HepG2 (cell line): Measurements from ENCODE around the gene TAS1R1. TPM values are rescaled to one million over a fixed set of nuclear protein-coding genes. Genes with fewer than 3 reads are reported as not detected.

Experiments used
- ATM ChIP-seq: fragments of 450-650 bp; IDR thresholded peaks from 2 replicates; pipeline ENCODE4 v1.7.1; 2017; ENCODE audit warnings: mild to moderate bottlenecking, borderline replicate concordance
- CHCHD3 ChIP-seq: sonication (generic); formaldehyde crosslinking; IDR thresholded peaks from 2 replicates; pipeline ENCODE4 v1.8.0; 2022; ENCODE audit warnings: mild to moderate bottlenecking, missing genetic modification reagents, moderate library complexity
- CSRNP1 ChIP-seq: sonication (generic); formaldehyde crosslinking; IDR thresholded peaks from 2 replicates; pipeline ENCODE4 v1.8.1; 2023; ENCODE audit warnings: mild to moderate bottlenecking, missing genetic modification reagents
- DBP ChIP-seq: sonication (generic); formaldehyde crosslinking; IDR thresholded peaks from 2 replicates; pipeline ENCODE4 v1.4.0; 2020; ENCODE audit warnings: missing genetic modification reagents; ENCODE audit errors: not compliant biosample characterization
- DMAP1 ChIP-seq: IDR thresholded peaks from 2 replicates; pipeline ENCODE4 v1.6.1; 2016
- HDAC2 ChIP-seq: sonication (generic); formaldehyde crosslinking; IDR thresholded peaks from 2 replicates; pipeline ENCODE4 v1.4.0; 2020; ENCODE audit warnings: missing genetic modification reagents
- HES4 ChIP-seq: sonication (generic); formaldehyde crosslinking; IDR thresholded peaks from 2 replicates; pipeline ENCODE4 v1.9.0; 2021; ENCODE audit warnings: mild to moderate bottlenecking, missing genetic modification reagents, borderline replicate concordance
- HHEX ChIP-seq: IDR thresholded peaks from 2 replicates; pipeline ENCODE4 v1.6.1; 2016; ENCODE audit warnings: control low read depth
- HIVEP1 ChIP-seq: sonication (generic); formaldehyde crosslinking; IDR thresholded peaks from 2 replicates; pipeline ENCODE4 v1.4.0; 2020; ENCODE audit warnings: mild to moderate bottlenecking, missing genetic modification reagents
- HNRNPK ChIP-seq: fragments of 200-400 bp; formaldehyde crosslinking; IDR thresholded peaks from 2 replicates; pipeline ENCODE4 v1.6.1; 2018; ENCODE audit warnings: low read length, low read depth, moderate library complexity, mild to moderate bottlenecking; ENCODE audit not compliant: poor library complexity, severe bottlenecking
- ISX ChIP-seq: sonication (generic); formaldehyde crosslinking; conservative IDR thresholded peaks from 2 replicates; pipeline ENCODE4 v1.5.0; 2020; ENCODE audit warnings: missing genetic modification reagents
- KAT8 ChIP-seq: IDR thresholded peaks from 2 replicates; pipeline ENCODE4 v1.6.1; 2016; ENCODE audit warnings: missing genetic modification reagents, missing compliant biosample characterization
- LCORL ChIP-seq, 2 experiments: fragments of 450-650 bp in 1 of 2; sonication (generic) in 1 of 2; formaldehyde crosslinking in 1 of 2; IDR thresholded peaks; 2 replicates each; pipeline versions ENCODE4 v1.5.0 to v1.6.1; 2017 to 2020; ENCODE audit warnings: antibody characterized with exemption in 1 of 2, missing genetic modification reagents in 1 of 2
- NRL ChIP-seq: sonication (generic); formaldehyde crosslinking; IDR thresholded peaks from 2 replicates; pipeline ENCODE4 v1.5.0; 2020; ENCODE audit warnings: missing genetic modification reagents, mild to moderate bottlenecking, moderate library complexity, borderline replicate concordance
- PAX8 ChIP-seq: sonication (generic); formaldehyde crosslinking; IDR thresholded peaks from 2 replicates; pipeline ENCODE4 v1.8.0; 2022; ENCODE audit warnings: mild to moderate bottlenecking, missing genetic modification reagents, borderline replicate concordance
- POLR2A ChIP-seq, 2 experiments: IDR thresholded peaks; 2 replicates each; pipeline ENCODE4 v1.6.1; 2011; ENCODE audit warnings: low read depth in 2 of 2, low read length in 2 of 2, mild to moderate bottlenecking in 1 of 2, moderate library complexity in 1 of 2; ENCODE audit not compliant: insufficient read depth in 1 of 2
- PPARG ChIP-seq: conservative IDR thresholded peaks from 2 replicates; pipeline ENCODE4 v1.6.1; 2016; ENCODE audit warnings: missing biosample characterization, missing genetic modification reagents
- SRY ChIP-seq: sonication (generic); formaldehyde crosslinking; IDR thresholded peaks from 2 replicates; pipeline ENCODE4 v1.8.0; 2022; ENCODE audit warnings: mild to moderate bottlenecking, missing genetic modification reagents
- THAP11 ChIP-seq: IDR thresholded peaks from 2 replicates; pipeline ENCODE4 v1.6.1; 2016; ENCODE audit warnings: missing biosample characterization, missing genetic modification reagents
- XRCC5 ChIP-seq: fragments of 200-400 bp; formaldehyde crosslinking; optimal IDR thresholded peaks from 2 replicates; pipeline ENCODE3; 2017; ENCODE audit warnings: mild to moderate bottlenecking, low read length
- YY1 ChIP-seq: IDR thresholded peaks from 2 replicates; pipeline ENCODE4 v1.6.1; 2011; ENCODE audit warnings: low read length, low read depth, moderate library complexity, mild to moderate bottlenecking; ENCODE audit not compliant: insufficient read depth, insufficient replicate concordance
- ZNF20 ChIP-seq: sonication (generic); formaldehyde crosslinking; IDR thresholded peaks from 2 replicates; pipeline ENCODE4 v1.4.0; 2020; ENCODE audit warnings: mild to moderate bottlenecking, moderate library complexity, missing genetic modification reagents
- ZNF256 ChIP-seq: sonication (generic); formaldehyde crosslinking; conservative IDR thresholded peaks from 2 replicates; pipeline ENCODE4 v1.4.0; 2020; ENCODE audit warnings: missing genetic modification reagents
- ZNF34 ChIP-seq: sonication (generic); formaldehyde crosslinking; IDR thresholded peaks from 2 replicates; pipeline ENCODE4 v1.4.0; 2020; ENCODE audit warnings: mild to moderate bottlenecking, missing genetic modification reagents, borderline replicate concordance
- ZNF441 ChIP-seq: sonication (generic); formaldehyde crosslinking; IDR thresholded peaks from 2 replicates; pipeline ENCODE4 v1.7.0; 2021; ENCODE audit warnings: missing genetic modification reagents, borderline replicate concordance
- ZNF746 ChIP-seq: sonication (generic); formaldehyde crosslinking; IDR thresholded peaks from 2 replicates; pipeline ENCODE4 v1.8.0; 2022; ENCODE audit warnings: mild to moderate bottlenecking, missing genetic modification reagents
- ZNF761 ChIP-seq: sonication (generic); formaldehyde crosslinking; conservative IDR thresholded peaks from 2 replicates; pipeline ENCODE4 v1.4.0; 2020; ENCODE audit warnings: mild to moderate bottlenecking, missing genetic modification reagents
- ZZZ3 ChIP-seq: sonication (generic); formaldehyde crosslinking; IDR thresholded peaks from 2 replicates; pipeline ENCODE4 v1.4.0; 2020; ENCODE audit warnings: missing genetic modification reagents, mild to moderate bottlenecking, borderline replicate concordance
- polyA plus RNA-seq, 8 experiments: library from polyadenylated mRNA; depleted of rRNA in 3 of 8; stranded (reverse) in 7 of 8; unstranded in 1 of 8; fragments of >200 nt; fragmentation: Illumina TruSeq in 4 of 8; extraction: Trizol in 4 of 8; gene quantifications; 2 replicates each; pipeline versions ENCODE4 v1.2.1 to v1.2.3, GENCODE V29; 2011 to 2016; ENCODE audit warnings: low read depth in 4 of 8, missing spikeins in 1 of 8, mixed read lengths in 1 of 8; ENCODE audit not compliant: insufficient read depth in 1 of 8
- total RNA-seq, 5 experiments: library from RNA; depleted of rRNA; stranded (reverse); fragments of >200 nt; fragmentation: Illumina TruSeq; extraction: Trizol; gene quantifications; 2 replicates each; pipeline ENCODE4 v1.2.3, GENCODE V29; 2016; ENCODE audit warnings: low read depth in 1 of 5
- TF ChIP-seq, protein P1 (sequence below): IDR thresholded peaks from 2 replicates; pipeline ENCODE4 v1.6.1; 2016; ENCODE audit warnings: low read depth, control low read depth

TAS1R1 gene
- total and polyA plus RNA-seq, 2 of the 13 experiments (the other 11 are each of a cell fraction or from before 2014, with no cell fraction given) = 1.4 to 1.6 TPM

- TF ChIP-seq, protein P1, sequence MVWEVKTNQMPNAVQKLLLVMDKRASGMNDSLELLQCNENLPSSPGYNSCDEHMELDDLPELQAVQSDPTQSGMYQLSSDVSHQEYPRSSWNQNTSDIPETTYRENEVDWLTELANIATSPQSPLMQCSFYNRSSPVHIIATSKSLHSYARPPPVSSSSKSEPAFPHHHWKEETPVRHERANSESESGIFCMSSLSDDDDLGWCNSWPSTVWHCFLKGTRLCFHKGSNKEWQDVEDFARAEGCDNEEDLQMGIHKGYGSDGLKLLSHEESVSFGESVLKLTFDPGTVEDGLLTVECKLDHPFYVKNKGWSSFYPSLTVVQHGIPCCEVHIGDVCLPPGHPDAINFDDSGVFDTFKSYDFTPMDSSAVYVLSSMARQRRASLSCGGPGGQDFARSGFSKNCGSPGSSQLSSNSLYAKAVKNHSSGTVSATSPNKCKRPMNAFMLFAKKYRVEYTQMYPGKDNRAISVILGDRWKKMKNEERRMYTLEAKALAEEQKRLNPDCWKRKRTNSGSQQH = no peak
- TF ChIP-seq SRY (CRISPR knock-in tag) (0 out of 2 replicates have a peak, but pooled peaks have one; percentile 23), HNRNPK (peak; percentile 21), PPARG (CRISPR knock-in tag) (no peak), LCORL (IDR thresholded peaks at IDR 0.05) (no peak), LCORL (CRISPR knock-in tag; IDR thresholded peaks at IDR 0.05) (0 out of 2 replicates have a peak, but pooled peaks have one; percentile 35), CHCHD3 (CRISPR knock-in tag) (peak; percentile 18; the same call in 1 of the 2 replicates), HHEX (CRISPR knock-in tag) (no peak), KAT8 (CRISPR knock-in tag) (peak; percentile 30; the same call in 1 of the 2 replicates), DBP (CRISPR knock-in tag) (peak; percentile 8), ZNF441 (CRISPR knock-in tag) (no peak; the same call in 1 of the 2 replicates), ZNF20 (CRISPR knock-in tag) (no peak), HDAC2 (CRISPR knock-in tag) (0 out of 2 replicates have a peak, but pooled peaks have one; percentile 5), YY1 (peak; percentile 74), POLR2A (IDR thresholded peaks at IDR 0.05; ENCODE audit: insufficient read depth in 1 of 2, low read depth in 2 of 2, low read length in 2 of 2) (peak in 1 of 2 experiments; percentile 97; a peak in 2 of 4 replicates), CSRNP1 (CRISPR knock-in tag) (peak; percentile 72), ATM (no peak), ZNF761 (CRISPR knock-in tag) (0 out of 2 replicates have a peak, but pooled peaks have one; percentile 66), NRL (CRISPR knock-in tag) (0 out of 2 replicates have a peak, but pooled peaks have one; percentile 6), PAX8 (peak; percentile 91; the same call in 1 of the 2 replicates), ISX (CRISPR knock-in tag) (no peak), HES4 (CRISPR knock-in tag) (peak; percentile 22), ZZZ3 (CRISPR knock-in tag) (0 out of 2 replicates have a peak, but pooled peaks have one; percentile 6), DMAP1 (0 out of 2 replicates have a peak, but pooled peaks have one; percentile 53), THAP11 (CRISPR knock-in tag) (peak; percentile 58), ZNF746 (CRISPR knock-in tag) (0 out of 2 replicates have a peak, but pooled peaks have one; percentile 77), HIVEP1 (CRISPR knock-in tag) (no peak), ZNF34 (CRISPR knock-in tag) (no peak), XRCC5 (no peak), ZNF256 (no peak)
Observed at GRCh38 chr1:6602669-6603237, 47.6 kb downstream of the TAS1R1 start, which contains the start of gene KLHL21 (continued).
